Transverse colon (tissue), 4 donors: ENCODE measurements around the gene INAFM2. TPM values are rescaled to one million over a fixed set of nuclear protein-coding genes. Genes with fewer than 3 reads are reported as not detected.

Experiments used
- DNase-seq: peaks from one replicate; pipeline ENCODE4 v3.0.0-alpha.2; 2019
- H3K27ac ChIP-seq, 4 donors: fragments of 200-600 bp; sonication (generic); 2 replicates each; pipeline ENCODE4 v1.5.1; 2016 to 2018; ENCODE audit warnings: inconsistent platforms in 4 of 4
- H3K27me3 ChIP-seq: fragments of 200-600 bp; sonication (generic); 2 replicates; pipeline ENCODE4 v1.5.1; 2017; ENCODE audit warnings: inconsistent platforms
- H3K36me3 ChIP-seq, 4 donors: fragments of 200-600 bp; sonication (generic); 2 replicates each; pipeline ENCODE4 v1.5.1; 2017 to 2019; ENCODE audit warnings: inconsistent platforms in 4 of 4
- H3K4me1 ChIP-seq, 4 donors: fragments of 200-600 bp; sonication (generic); 2 replicates each; pipeline ENCODE4 v1.5.1; 2017 to 2020; ENCODE audit warnings: inconsistent platforms in 4 of 4
- H3K4me3 ChIP-seq, 4 donors: fragments of 200-600 bp; sonication (generic); 1 replicate in 1 of 4; 2 replicates in 3 of 4; pipeline versions ENCODE4 v1.5.1 to v1.6.1; 2017 to 2019; ENCODE audit warnings: inconsistent platforms in 4 of 4
- H3K9me3 ChIP-seq, 2 donors: fragments of 200-600 bp; sonication (generic); 2 replicates each; pipeline ENCODE4 v1.5.1; 2017 to 2019; ENCODE audit warnings: inconsistent platforms in 2 of 2
- EP300 ChIP-seq: sonication (generic); formaldehyde crosslinking; IDR thresholded peaks from one replicate; pipeline ENCODE4 v1.6.1; 2017; ENCODE audit warnings: antibody characterized with exemption, low read depth
- POLR2A ChIP-seq: fragments of 450-650 bp; IDR thresholded peaks from one replicate; pipeline ENCODE4 v1.6.1; 2016; ENCODE audit warnings: antibody characterized with exemption, mild to moderate bottlenecking, moderate library complexity
- POLR2AphosphoS5 ChIP-seq, 3 donors: sonication (generic); formaldehyde crosslinking; IDR thresholded peaks; one replicate each; pipeline ENCODE4 v1.6.1; 2016; ENCODE audit warnings: antibody characterized with exemption in 3 of 3
- WGBS, 2 donors: methylation state at CpG; one replicate each; pipeline ENCODE4 v1.1.5; 2018; ENCODE audit warnings: low coverage in 1 of 2; 5-methylcytosine and 5-hydroxymethylcytosine counted together
- in situ Hi-C, 4 donors: fragments of 200-750 bp; cut with MboI; loops; one replicate each; pipeline versions ENCODE4 v1.15.0 to v1.15.1; 2017; ENCODE audit warnings: low sequenced_read_pairs in 3 of 4, low pct_ligation_motif_present in 1 of 4, low pct_unique_long_range_greater_than_20kb in 1 of 4
- intact Hi-C: fragments of 100-400 bp; cut with DNase I; formaldehyde crosslinking; loops from one replicate; pipeline ENCODE4 v1.15.1; 2023; ENCODE audit warnings: low total_unique reads
- total RNA-seq, 4 donors: library from RNA; depleted of rRNA; stranded (reverse); fragments of >200 nt; gene quantifications; one replicate each; pipeline ENCODE4 v1.1.0, GENCODE V29; 2016
- TF ChIP-seq, protein P1 (sequence below), 5 experiments: fragments of 200-600 bp in 3 of 5; fragments of 450-650 bp in 2 of 5; sonication (generic) in 3 of 5; IDR thresholded peaks; 1 replicate in 2 of 5; 2 replicates in 3 of 5; pipeline ENCODE4 v1.5.1; 2016 to 2017; ENCODE audit warnings: antibody characterized with exemption in 5 of 5, inconsistent platforms in 3 of 5, mild to moderate bottlenecking in 2 of 5, moderate library complexity in 1 of 5

The INAFM2 gene
- total RNA-seq, 4 donors from 2014 or later, result 14.5 to 62.1 (median 19.4) TPM

DNA sequence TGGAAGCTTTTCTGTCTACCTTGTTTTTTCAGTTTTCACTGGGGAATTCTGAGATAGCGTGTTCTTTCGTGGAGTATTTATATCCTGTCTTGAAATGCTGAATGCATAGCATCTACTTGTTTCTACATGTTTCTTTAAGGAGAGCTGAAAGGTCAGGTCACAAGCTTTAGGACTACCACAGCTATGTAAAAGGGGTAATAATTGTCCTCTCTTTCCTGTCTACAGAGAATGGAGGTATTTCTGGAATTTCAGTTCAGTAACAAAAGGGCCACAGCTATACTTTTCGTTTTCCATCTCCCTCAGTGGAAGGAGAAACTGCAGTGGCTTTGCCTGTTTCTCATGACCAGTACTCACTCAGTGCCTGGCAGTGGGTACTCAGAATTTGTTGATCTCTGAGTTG lies 4.7 kb downstream of the INAFM2 start:
- H3K9me3 ChIP-seq, result no peaks in the 10 kb centered on the region
- 71 to 79% methylated on average over 3 of the region's 3 CpGs for WGBS, 2 donors
- TF ChIP-seq POLR2A (no peak), EP300 (no peak), POLR2AphosphoS5 (IDR thresholded peaks at IDR 0.05) (no peak)
- TF ChIP-seq, protein P1, sequence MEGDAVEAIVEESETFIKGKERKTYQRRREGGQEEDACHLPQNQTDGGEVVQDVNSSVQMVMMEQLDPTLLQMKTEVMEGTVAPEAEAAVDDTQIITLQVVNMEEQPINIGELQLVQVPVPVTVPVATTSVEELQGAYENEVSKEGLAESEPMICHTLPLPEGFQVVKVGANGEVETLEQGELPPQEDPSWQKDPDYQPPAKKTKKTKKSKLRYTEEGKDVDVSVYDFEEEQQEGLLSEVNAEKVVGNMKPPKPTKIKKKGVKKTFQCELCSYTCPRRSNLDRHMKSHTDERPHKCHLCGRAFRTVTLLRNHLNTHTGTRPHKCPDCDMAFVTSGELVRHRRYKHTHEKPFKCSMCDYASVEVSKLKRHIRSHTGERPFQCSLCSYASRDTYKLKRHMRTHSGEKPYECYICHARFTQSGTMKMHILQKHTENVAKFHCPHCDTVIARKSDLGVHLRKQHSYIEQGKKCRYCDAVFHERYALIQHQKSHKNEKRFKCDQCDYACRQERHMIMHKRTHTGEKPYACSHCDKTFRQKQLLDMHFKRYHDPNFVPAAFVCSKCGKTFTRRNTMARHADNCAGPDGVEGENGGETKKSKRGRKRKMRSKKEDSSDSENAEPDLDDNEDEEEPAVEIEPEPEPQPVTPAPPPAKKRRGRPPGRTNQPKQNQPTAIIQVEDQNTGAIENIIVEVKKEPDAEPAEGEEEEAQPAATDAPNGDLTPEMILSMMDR (IDR thresholded peaks at IDR 0.05), result no peak
- no peak for DNase-seq
- intact Hi-C loops (loop anchor here (10.0 kb wide), 1 partner anchor 223 kb away; the partner anchor contains the start of gene BMF), in situ Hi-C loops (no loop called here)
- H3K4me3 ChIP-seq, result no peak overlapping the region
- H3K27ac ChIP-seq, result peak overlapping the region; percentile 95 to 98 (median 96)
- no peaks in the 10 kb centered on the region for H3K27me3 ChIP-seq
- no peaks in the 10 kb centered on the region for H3K36me3 ChIP-seq
- H3K4me1 ChIP-seq, result peaks cover 16 to 72% (median 26%) of the 10 kb centered on the region in 4 donors

DNA sequence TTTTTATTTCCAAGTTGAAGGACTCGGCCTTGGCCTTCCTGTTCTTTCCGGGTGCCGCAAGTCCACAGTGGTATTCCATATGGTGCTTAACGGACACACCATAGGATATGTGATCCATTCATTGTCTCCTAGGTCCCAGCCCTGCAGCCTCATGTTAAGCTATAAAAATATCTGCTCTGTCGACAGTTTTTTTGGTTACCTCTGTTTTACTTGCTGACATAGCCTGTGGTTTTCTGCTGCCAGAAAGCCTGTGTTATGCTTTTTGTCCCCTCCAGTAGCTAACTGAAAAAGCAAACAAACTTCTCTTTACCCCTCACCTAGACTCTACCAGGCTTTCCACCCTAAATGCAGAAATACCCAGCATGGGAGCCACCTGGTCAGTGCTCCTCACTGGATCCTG lies 5.3 kb downstream of the INAFM2 start:
- H3K4me1 ChIP-seq, result peaks cover 18 to 78% (median 28%) of the 10 kb centered on the region in 4 donors
- DNase-seq, result no peak
- in situ Hi-C loops, result no loop called here
- intact Hi-C loops, result loop anchor here (10.0 kb wide), 1 partner anchor 224 kb away; the partner anchor contains the start of gene BMF
- no peaks in the 10 kb centered on the region for H3K36me3 ChIP-seq
- H3K4me3 ChIP-seq, result no peak overlapping the region
- H3K27me3 ChIP-seq, result no peaks in the 10 kb centered on the region
- no peaks in the 10 kb centered on the region for H3K9me3 ChIP-seq
- H3K27ac ChIP-seq, result peak overlapping the region; percentile 95 to 98 (median 96)
- WGBS, 2 donors, result 60 to 71% methylated on average over 2 to 5 of the region's 5 CpGs
- no peak for TF ChIP-seq EP300
- TF ChIP-seq POLR2AphosphoS5 (IDR thresholded peaks at IDR 0.05), result no peak
- TF ChIP-seq, protein P1 (IDR thresholded peaks at IDR 0.05), result no peak
- TF ChIP-seq POLR2A, result no peak

DNA sequence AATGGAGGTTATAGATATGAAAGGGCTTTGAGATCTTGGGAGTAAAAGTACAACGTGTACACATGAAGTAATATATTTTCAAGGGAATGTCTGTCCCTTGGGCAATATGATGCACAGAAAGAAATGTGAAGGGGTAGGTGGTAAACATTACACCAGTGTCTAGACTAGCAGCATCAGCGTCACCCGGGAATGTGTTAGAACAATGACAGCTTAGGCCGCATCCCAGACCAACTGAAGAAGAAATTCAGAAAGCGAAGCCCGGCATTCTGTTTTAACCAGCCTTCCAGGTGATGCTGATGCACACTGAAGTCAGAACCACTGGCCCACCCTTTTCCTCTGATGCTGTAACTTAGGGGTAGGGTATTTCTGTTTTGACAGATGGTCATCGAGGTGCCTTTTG lies 6.3 kb downstream of the INAFM2 start:
- in situ Hi-C loops, result no loop called here
- Histone ChIP-seq H3K4me1 (peaks cover 26 to 84% (median 34%) of the 10 kb centered on the region in 4 donors), H3K27me3 (no peaks in the 10 kb centered on the region), H3K36me3 (no peaks in the 10 kb centered on the region), H3K27ac (peak overlapping the region; percentile 95 to 98 (median 96)), H3K4me3 (no peak overlapping the region), H3K9me3 (no peaks in the 10 kb centered on the region)
- DNase-seq, result no peak
- WGBS, 2 donors, result 84 to 89% methylated on average over 6 to 7 of the region's 7 CpGs
- peak in 1 of 3 donors; percentile 38 for TF ChIP-seq POLR2AphosphoS5 (IDR thresholded peaks at IDR 0.05)
- no peak for TF ChIP-seq POLR2A
- peak; percentile 72 for TF ChIP-seq EP300
- intact Hi-C loops, result loop anchor here (10.0 kb wide), 1 partner anchor 225 kb away; the partner anchor contains the start of gene BMF

DNA sequence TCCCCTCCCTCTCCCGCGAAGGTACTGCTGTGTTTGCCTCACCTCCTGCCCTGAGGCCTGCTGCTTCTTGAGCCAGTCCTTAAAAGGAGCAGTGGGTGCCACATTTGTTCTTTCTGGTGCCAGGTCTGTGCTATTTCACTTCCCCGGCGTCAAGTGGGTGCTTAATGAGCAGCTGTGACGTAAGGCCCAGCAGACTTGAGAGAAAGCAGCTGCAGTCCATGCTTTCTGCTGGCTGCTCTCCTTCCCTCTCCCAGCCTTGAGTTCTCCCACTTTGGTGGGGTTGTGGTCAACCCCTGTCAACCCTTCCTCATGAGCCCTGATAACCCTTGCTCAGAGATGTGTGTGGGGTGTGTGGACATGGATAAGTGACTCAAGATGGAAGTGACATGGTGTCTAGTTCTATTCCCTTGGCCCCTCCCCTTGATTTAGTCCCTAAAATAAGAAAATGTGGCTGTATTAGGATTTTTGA lies 6.9 kb downstream of the INAFM2 start:
- no peaks in the 10 kb centered on the region for H3K9me3 ChIP-seq
- H3K27ac ChIP-seq, result peak overlapping the region; percentile 95 to 98 (median 96)
- no peaks in the 10 kb centered on the region for H3K27me3 ChIP-seq
- no peaks in the 10 kb centered on the region for H3K36me3 ChIP-seq
- H3K4me3 ChIP-seq, result no peak overlapping the region
- in situ Hi-C loops, result no loop called here
- peak; percentile 58 for DNase-seq
- TF ChIP-seq POLR2A, result no peak
- peak; percentile 77 to 93 (median 89) for TF ChIP-seq POLR2AphosphoS5 (IDR thresholded peaks at IDR 0.05)
- TF ChIP-seq, protein P1 (IDR thresholded peaks at IDR 0.05), result no peak
- TF ChIP-seq EP300, result peak; percentile 99
- 40 to 60% methylated on average over 3 to 5 of the region's 5 CpGs for WGBS, 2 donors
- peaks cover 26 to 84% (median 35%) of the 10 kb centered on the region in 4 donors for H3K4me1 ChIP-seq
- intact Hi-C loops, result no loop called here

DNA sequence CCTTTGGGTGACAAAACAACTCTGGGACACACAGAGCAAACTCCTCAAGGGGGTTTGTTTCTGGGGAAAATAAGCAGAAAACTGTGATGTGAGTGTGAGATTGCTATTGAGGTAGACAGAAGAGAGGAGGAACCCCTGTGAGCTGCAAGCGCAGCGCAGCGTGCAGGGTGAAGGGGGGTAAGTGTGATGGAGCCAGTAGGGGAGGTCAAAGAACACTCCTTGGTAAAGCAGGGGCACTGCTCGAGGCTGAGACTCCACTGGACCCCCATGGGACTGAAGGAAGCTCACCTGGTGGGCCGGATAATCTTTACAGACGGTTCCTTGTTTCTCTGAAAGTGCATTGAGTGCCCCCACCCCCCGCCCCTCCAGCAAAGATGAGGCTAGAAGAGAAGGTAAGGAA lies 7.5 kb downstream of the INAFM2 start:
- no peak overlapping the region for H3K4me3 ChIP-seq
- no peaks in the 10 kb centered on the region for H3K27me3 ChIP-seq
- DNase-seq, result no peak
- TF ChIP-seq POLR2A (no peak), EP300 (no peak), POLR2AphosphoS5 (IDR thresholded peaks at IDR 0.05) (no peak)
- TF ChIP-seq, protein P1 (IDR thresholded peaks at IDR 0.05), result no peak
- WGBS, 2 donors, result 80 to 81% methylated on average over 6 to 7 of the region's 7 CpGs
- H3K9me3 ChIP-seq, result no peaks in the 10 kb centered on the region
- intact Hi-C loops, result no loop called here
- no peaks in the 10 kb centered on the region for H3K36me3 ChIP-seq
- in situ Hi-C loops, result no loop called here
- peaks cover 28 to 84% (median 36%) of the 10 kb centered on the region in 4 donors for H3K4me1 ChIP-seq
- H3K27ac ChIP-seq, result peak overlapping the region; percentile 95 to 98 (median 96)
